GM12878 (cell line): ENCODE data around the gene DNAJC6.

ENCODE experiments used
- CTCF ChIP-seq, 3 experiments: IDR thresholded peaks in 2 of 3; conservative IDR thresholded peaks in 1 of 3; 2 replicates each; pipeline ENCODE4 v1.5.1; 2011; ENCODE audit warnings: low read depth in 3 of 3, low read length in 3 of 3, mild to moderate bottlenecking in 3 of 3, control low read depth in 2 of 3, moderate library complexity in 2 of 3, inconsistent platforms in 1 of 3, mixed read lengths in 1 of 3; ENCODE audit not compliant: control insufficient read depth in 2 of 3, insufficient read depth in 1 of 3; ENCODE audit errors: extremely low read depth in 1 of 3
- EP300 ChIP-seq, 2 experiments: fragments of 150-350 bp in 1 of 2; IDR thresholded peaks; 2 replicates each; pipeline ENCODE4 v1.6.1; 2011 to 2012; ENCODE audit warnings: low read depth in 2 of 2, low read length in 2 of 2, borderline replicate concordance in 1 of 2, improper control_type of control experiment in 1 of 2, inconsistent platforms in 1 of 2; ENCODE audit not compliant: control insufficient read depth in 1 of 2
- SMC3 ChIP-seq: IDR thresholded peaks from 2 replicates; pipeline ENCODE4 v1.6.1; 2011; ENCODE audit warnings: low read length, improper control_type of control experiment, borderline replicate concordance
- ZNF274 ChIP-seq: IDR thresholded peaks from one replicate; pipeline ENCODE4 v1.8.0; 2011; ENCODE audit not compliant: insufficient read length, insufficient read depth

- no peak for TF ChIP-seq CTCF (IDR thresholded peaks at IDR 0.05 in 2 of 3, conservative IDR thresholded peaks at IDR 0.05 in 1 of 3; ENCODE audit: control insufficient read depth in 2 of 3, extremely low read depth in 1 of 3, insufficient read depth in 1 of 3, low read depth in 3 of 3, low read length in 3 of 3)
- no peak for TF ChIP-seq ZNF274
- no peak for TF ChIP-seq SMC3
- TF ChIP-seq EP300 (IDR thresholded peaks at IDR 0.05; ENCODE audit: borderline replicate concordance in 1 of 2, control insufficient read depth in 1 of 2, low read depth in 2 of 2, low read length in 2 of 2), result no peak
Measured at GRCh38 chr1:65425006-65425405, 115.7 kb downstream of the DNAJC6 start.
